HepG2 (cell line): Measurements from ENCODE around the gene KCNK2. TPM values are rescaled to one million over a fixed set of nuclear protein-coding genes. Genes with fewer than 3 reads are reported as not detected.

Source experiments
- ATAC-seq: fragments of 200-7000 bp; cut with Tn5 transposase; 3 replicates; pipeline ENCODE4 v1.9.1; 2020; ENCODE audit warnings: mild to moderate bottlenecking, moderate library complexity
- BruUV-seq: library from RNA; stranded (reverse); fragments of 400-500 nt; replicated peaks from 2 replicates; lab custom pipeline; 2021; lab: Mats Ljungman, UMichigan
- CTCF ChIA-PET: fragments of 300-600 bp; formaldehyde crosslinking; extraction: SDS; loops from one replicate; lab custom pipeline; 2021; ENCODE audit warnings: low total read pairs, inconsistent platforms, low intra/inter-chr PET ratio; lab: Yijun Ruan, JAX
- POLR2A ChIA-PET: fragments of 350-600 bp; sonication (Branson Sonifier 250); formaldehyde crosslinking; loops from one replicate; lab custom pipeline; 2020; ENCODE audit warnings: antibody characterized with exemption, inconsistent platforms; lab: Yijun Ruan, JAX
- DNase-seq: peaks from one replicate; pipeline ENCODE4 v3.0.0-alpha.2; 2015; ENCODE audit warnings: low spot score
- FAIRE-seq: peaks from 3 replicates; lab custom pipeline; 2011; peaks lifted over from hg19 to GRCh38; lab: Jason Lieb, UNC
- H2AFZ ChIP-seq: one replicate; pipeline ENCODE4 v1.6.1; 2011; ENCODE audit warnings: low read length, inconsistent platforms
- H3K27ac ChIP-seq: fragments of 300-600 bp; 3 replicates; pipeline ENCODE4 v1.8.0; 2011; ENCODE audit warnings: mixed run types, mild to moderate bottlenecking, mixed read lengths, low read length, inconsistent platforms; ENCODE audit not compliant: insufficient read depth; ENCODE audit errors: extremely low read length
- H3K27me3 ChIP-seq, 2 experiments: fragments of 200-600 bp in 1 of 2; 2 replicates in 1 of 2; 3 replicates in 1 of 2; pipeline versions ENCODE4 v1.6.0 to v1.8.0; 2011; ENCODE audit warnings: low read length in 2 of 2, mild to moderate bottlenecking in 2 of 2, moderate library complexity in 2 of 2, inconsistent platforms in 1 of 2; ENCODE audit not compliant: insufficient read depth in 2 of 2, control insufficient read depth in 1 of 2
- H3K36me3 ChIP-seq, 2 experiments: fragments of 200-600 bp in 1 of 2; replicated peaks in 1 of 2; 2 replicates in 1 of 2; 3 replicates in 1 of 2; pipeline versions ENCODE4 v1.5.1 to v1.8.0; 2011; ENCODE audit warnings: low read length in 2 of 2, inconsistent platforms in 1 of 2; ENCODE audit not compliant: insufficient read depth in 2 of 2, control insufficient read depth in 1 of 2
- H3K4me1 ChIP-seq: 2 replicates; pipeline ENCODE4 v1.5.1; 2012; ENCODE audit warnings: low read length, inconsistent platforms; ENCODE audit not compliant: insufficient read depth
- H3K4me2 ChIP-seq: 2 replicates; pipeline ENCODE4 v1.6.0; 2011; ENCODE audit warnings: low read depth, low read length, inconsistent platforms
- H3K4me3 ChIP-seq, 3 experiments: fragments of 200-600 bp in 1 of 3; sonication (generic), shearing (Covaris generic) in 1 of 3; replicated peaks in 1 of 3; 2 replicates each; pipeline ENCODE4 v1.5.1; 2011 to 2016; ENCODE audit warnings: low read length in 3 of 3, inconsistent platforms in 2 of 3, low read depth in 2 of 3, mild to moderate bottlenecking in 2 of 3, control low read depth in 1 of 3, mixed read lengths in 1 of 3; ENCODE audit not compliant: insufficient read depth in 1 of 3
- H3K79me2 ChIP-seq: one replicate; pipeline ENCODE4 v1.6.1; 2011; ENCODE audit warnings: low read length, inconsistent platforms; ENCODE audit not compliant: insufficient read depth
- H3K9ac ChIP-seq: 2 replicates; pipeline ENCODE4 v1.6.0; 2011; ENCODE audit warnings: mild to moderate bottlenecking, low read depth, low read length, inconsistent platforms; ENCODE audit not compliant: insufficient read depth
- H3K9me3 ChIP-seq: 2 replicates; pipeline ENCODE4 v1.5.1; 2012; ENCODE audit warnings: mild to moderate bottlenecking, low read length
- H4K20me1 ChIP-seq: 2 replicates; pipeline ENCODE4 v1.6.0; 2011; ENCODE audit warnings: inconsistent platforms, mild to moderate bottlenecking, low read length, moderate library complexity; ENCODE audit not compliant: insufficient read depth
- ATF7 ChIP-seq, 2 experiments: fragments of 450-650 bp in 1 of 2; sonication (generic) in 1 of 2; formaldehyde crosslinking in 1 of 2; IDR thresholded peaks; 2 replicates each; pipeline versions ENCODE4 v1.4.0 to v1.6.1; 2016 to 2020; ENCODE audit warnings: antibody characterized with exemption in 1 of 2, mild to moderate bottlenecking in 1 of 2, missing genetic modification reagents in 1 of 2
- CREB1 ChIP-seq, 2 experiments: fragments of 450-650 bp in 1 of 2; IDR thresholded peaks; 2 replicates each; pipeline ENCODE4 v1.6.1; 2016 to 2017; ENCODE audit warnings: control low read depth in 1 of 2, mild to moderate bottlenecking in 1 of 2, missing compliant biosample characterization in 1 of 2, missing genetic modification characterization in 1 of 2
- GZF1 ChIP-seq: sonication (generic); formaldehyde crosslinking; IDR thresholded peaks from 2 replicates; pipeline ENCODE4 v1.5.1; 2020; ENCODE audit warnings: mild to moderate bottlenecking, missing genetic modification reagents
- MIXL1 ChIP-seq: IDR thresholded peaks from 2 replicates; pipeline ENCODE4 v1.6.1; 2016
- NFRKB ChIP-seq: fragments of 450-650 bp; IDR thresholded peaks from 2 replicates; pipeline ENCODE4 v1.6.1; 2017
- ZNF260 ChIP-seq: sonication (generic); formaldehyde crosslinking; IDR thresholded peaks from 2 replicates; pipeline ENCODE4 v1.4.0; 2020; ENCODE audit warnings: missing genetic modification reagents, low read depth, mild to moderate bottlenecking, borderline replicate concordance
- ZNF569 ChIP-seq: sonication (generic); formaldehyde crosslinking; IDR thresholded peaks from 2 replicates; pipeline ENCODE4 v1.5.0; 2020; ENCODE audit warnings: mild to moderate bottlenecking, missing genetic modification reagents, moderate library complexity, borderline replicate concordance
- ZNF605 ChIP-seq: sonication (generic); formaldehyde crosslinking; IDR thresholded peaks from 2 replicates; pipeline ENCODE4 v1.8.0; 2022; ENCODE audit warnings: mild to moderate bottlenecking, missing genetic modification reagents
- WGBS: methylation state at CpG from one replicate; pipeline ENCODE4 v1.1.6; 2017; ENCODE audit warnings: low lambda C conversion rate; 5-methylcytosine and 5-hydroxymethylcytosine counted together
- in situ Hi-C: cut with HindIII; loops from 2 replicates; pipeline ENCODE4 v1.10.0; 2017; ENCODE audit warnings: low pct_unique_long_range_greater_than_20kb; ENCODE audit not compliant: extremely low pct_ligation_motif_present
- intact Hi-C: fragments of 100-400 bp; cut with micrococcal nuclease; formaldehyde crosslinking; loops from one replicate; pipeline ENCODE4 v1.10.0; 2022; ENCODE audit not compliant: unreplicated experiment
- polyA plus RNA-seq, 8 experiments: library from polyadenylated mRNA; depleted of rRNA in 3 of 8; stranded (reverse) in 7 of 8; unstranded in 1 of 8; fragments of >200 nt; fragmentation: Illumina TruSeq in 4 of 8; extraction: Trizol in 4 of 8; gene quantifications; 2 replicates each; pipeline versions ENCODE4 v1.2.1 to v1.2.3, GENCODE V29; 2011 to 2016; ENCODE audit warnings: low read depth in 4 of 8, missing spikeins in 1 of 8, mixed read lengths in 1 of 8; ENCODE audit not compliant: insufficient read depth in 1 of 8
- total RNA-seq, 5 experiments: library from RNA; depleted of rRNA; stranded (reverse); fragments of >200 nt; fragmentation: Illumina TruSeq; extraction: Trizol; gene quantifications; 2 replicates each; pipeline ENCODE4 v1.2.3, GENCODE V29; 2016; ENCODE audit warnings: low read depth in 1 of 5
- TF ChIP-seq, protein P1 (sequence below): sonication (generic); formaldehyde crosslinking; IDR thresholded peaks from 2 replicates; pipeline ENCODE4 v1.4.0; 2020; ENCODE audit warnings: mild to moderate bottlenecking, missing genetic modification reagents
- TF ChIP-seq, protein P2 (sequence below): sonication (generic); formaldehyde crosslinking; IDR thresholded peaks from 2 replicates; pipeline ENCODE4 v1.4.0; 2020; ENCODE audit warnings: missing genetic modification reagents
- TF ChIP-seq, protein P3 (sequence below): sonication (generic); formaldehyde crosslinking; IDR thresholded peaks from 2 replicates; pipeline ENCODE4 v1.5.0; 2020; ENCODE audit warnings: missing genetic modification reagents
- TF ChIP-seq, protein P4 (sequence below): sonication (generic); formaldehyde crosslinking; IDR thresholded peaks from 2 replicates; pipeline ENCODE4 v1.4.0; 2020; ENCODE audit warnings: mild to moderate bottlenecking, low read depth, missing genetic modification reagents
- TF ChIP-seq, protein P5 (sequence below): sonication (generic); formaldehyde crosslinking; conservative IDR thresholded peaks from 2 replicates; pipeline ENCODE4 v1.8.0; 2022; ENCODE audit warnings: mild to moderate bottlenecking, moderate library complexity, missing genetic modification reagents

The KCNK2 gene
- total and polyA plus RNA-seq, 2 of the 13 experiments (the other 11 are each of a cell fraction or from before 2014, with no cell fraction given): not detected

DNA sequence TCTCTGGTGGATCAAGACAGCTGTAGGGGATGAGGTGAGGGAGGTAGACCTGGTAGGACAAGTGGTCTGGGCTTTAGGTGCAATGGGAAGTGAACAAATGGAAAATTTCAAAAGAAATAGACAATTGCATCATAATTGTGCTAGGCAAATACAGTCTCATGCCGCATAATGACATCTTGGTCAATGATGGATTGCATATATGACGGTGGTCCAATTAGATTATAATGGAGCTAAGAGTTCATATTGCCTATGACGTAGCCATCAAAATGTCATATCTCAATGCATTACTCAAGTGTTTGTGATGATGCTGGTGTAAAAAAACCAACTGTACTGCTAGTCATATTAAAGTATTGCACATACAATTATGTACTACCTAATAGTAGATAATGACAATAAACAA, 19.0 kb downstream of the KCNK2 start:
- intact Hi-C loops: no loop called here
- no peak overlapping the region for H3K4me2 ChIP-seq
- POLR2A ChIA-PET: no interaction called here
- no peaks in the 10 kb centered on the region for H3K36me3 ChIP-seq
- no peaks in the 10 kb centered on the region for H3K27me3 ChIP-seq
- BruUV-seq: no TSS peak
- no peaks in the 10 kb centered on the region for H3K4me1 ChIP-seq
- no peaks in the 10 kb centered on the region for H4K20me1 ChIP-seq
- no peak overlapping the region for H3K27ac ChIP-seq
- DNase-seq: no peak
- CTCF ChIA-PET: no interaction called here
- WGBS: 8% methylated on average over 3 of the region's 3 CpGs
- ATAC-seq: no peak
- H3K9ac ChIP-seq: no peak overlapping the region
- H2AFZ ChIP-seq: no peak overlapping the region
- in situ Hi-C loops: no loop called here
- H3K9me3 ChIP-seq: no peaks in the 10 kb centered on the region
- TF ChIP-seq, protein P1, sequence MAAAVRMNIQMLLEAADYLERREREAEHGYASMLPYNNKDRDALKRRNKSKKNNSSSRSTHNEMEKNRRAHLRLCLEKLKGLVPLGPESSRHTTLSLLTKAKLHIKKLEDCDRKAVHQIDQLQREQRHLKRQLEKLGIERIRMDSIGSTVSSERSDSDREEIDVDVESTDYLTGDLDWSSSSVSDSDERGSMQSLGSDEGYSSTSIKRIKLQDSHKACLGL (CRISPR knock-in tag): no peak
- TF ChIP-seq CREB1 (IDR thresholded peaks at IDR 0.05) (peak; percentile 73), CREB1 (CRISPR knock-in tag; IDR thresholded peaks at IDR 0.05) (no peak), ZNF569 (CRISPR knock-in tag) (no peak), NFRKB (no peak), ATF7 (IDR thresholded peaks at IDR 0.05) (peak; percentile 33; the same call in 1 of the 2 replicates), ATF7 (CRISPR knock-in tag; IDR thresholded peaks at IDR 0.05) (no peak)
- H3K79me2 ChIP-seq: no peaks in the 10 kb centered on the region
- FAIRE-seq: no peak
- H3K4me3 ChIP-seq: no peak overlapping the region

DNA sequence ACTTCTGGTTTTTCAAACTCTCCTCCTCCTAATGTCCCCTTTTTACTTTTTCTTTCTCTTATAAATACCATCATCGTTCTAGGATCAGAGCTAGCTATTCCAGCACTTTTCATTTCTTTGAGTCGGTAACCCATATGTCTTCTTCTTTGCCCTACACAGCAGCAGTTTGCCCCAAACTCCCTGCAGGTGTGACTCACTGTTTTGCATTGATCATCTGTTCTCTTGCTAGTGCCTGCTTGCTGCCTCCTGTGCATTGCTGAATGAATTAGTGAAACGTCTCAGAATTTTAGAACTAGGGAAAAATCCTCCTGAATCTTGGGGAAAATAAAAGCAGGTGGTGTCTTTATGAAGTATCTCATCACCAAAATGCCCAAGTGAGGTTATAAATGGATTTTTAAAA, 21.7 kb downstream of the KCNK2 start:
- Histone ChIP-seq H3K9ac (no peak overlapping the region), H3K9me3 (no peaks in the 10 kb centered on the region), H3K27me3 (no peaks in the 10 kb centered on the region), H3K36me3 (no peaks in the 10 kb centered on the region), H3K79me2 (no peaks in the 10 kb centered on the region), H3K4me1 (no peaks in the 10 kb centered on the region), H4K20me1 (no peaks in the 10 kb centered on the region), H3K4me2 (no peak overlapping the region), H3K27ac (no peak overlapping the region), H2AFZ (no peak overlapping the region), H3K4me3 (no peak overlapping the region)
- ATAC-seq: no peak
- DNase-seq: no peak
- intact Hi-C loops (no loop called here), in situ Hi-C loops (no loop called here)
- no peak for FAIRE-seq
- ChIA-PET POLR2A (no interaction called here), CTCF (no interaction called here)
- WGBS: 0% methylated on average over 3 of the region's 3 CpGs
- no TSS peak for BruUV-seq
- TF ChIP-seq, protein P2, sequence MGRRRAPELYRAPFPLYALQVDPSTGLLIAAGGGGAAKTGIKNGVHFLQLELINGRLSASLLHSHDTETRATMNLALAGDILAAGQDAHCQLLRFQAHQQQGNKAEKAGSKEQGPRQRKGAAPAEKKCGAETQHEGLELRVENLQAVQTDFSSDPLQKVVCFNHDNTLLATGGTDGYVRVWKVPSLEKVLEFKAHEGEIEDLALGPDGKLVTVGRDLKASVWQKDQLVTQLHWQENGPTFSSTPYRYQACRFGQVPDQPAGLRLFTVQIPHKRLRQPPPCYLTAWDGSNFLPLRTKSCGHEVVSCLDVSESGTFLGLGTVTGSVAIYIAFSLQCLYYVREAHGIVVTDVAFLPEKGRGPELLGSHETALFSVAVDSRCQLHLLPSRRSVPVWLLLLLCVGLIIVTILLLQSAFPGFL (CRISPR knock-in tag): no peak
- TF ChIP-seq, protein P3, sequence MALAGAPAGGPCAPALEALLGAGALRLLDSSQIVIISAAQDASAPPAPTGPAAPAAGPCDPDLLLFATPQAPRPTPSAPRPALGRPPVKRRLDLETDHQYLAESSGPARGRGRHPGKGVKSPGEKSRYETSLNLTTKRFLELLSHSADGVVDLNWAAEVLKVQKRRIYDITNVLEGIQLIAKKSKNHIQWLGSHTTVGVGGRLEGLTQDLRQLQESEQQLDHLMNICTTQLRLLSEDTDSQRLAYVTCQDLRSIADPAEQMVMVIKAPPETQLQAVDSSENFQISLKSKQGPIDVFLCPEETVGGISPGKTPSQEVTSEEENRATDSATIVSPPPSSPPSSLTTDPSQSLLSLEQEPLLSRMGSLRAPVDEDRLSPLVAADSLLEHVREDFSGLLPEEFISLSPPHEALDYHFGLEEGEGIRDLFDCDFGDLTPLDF (CRISPR knock-in tag): no peak
- TF ChIP-seq ZNF260 (CRISPR knock-in tag) (no peak), MIXL1 (no peak), GZF1 (CRISPR knock-in tag) (no peak), ZNF605 (CRISPR knock-in tag) (no peak)
- TF ChIP-seq, protein P4, sequence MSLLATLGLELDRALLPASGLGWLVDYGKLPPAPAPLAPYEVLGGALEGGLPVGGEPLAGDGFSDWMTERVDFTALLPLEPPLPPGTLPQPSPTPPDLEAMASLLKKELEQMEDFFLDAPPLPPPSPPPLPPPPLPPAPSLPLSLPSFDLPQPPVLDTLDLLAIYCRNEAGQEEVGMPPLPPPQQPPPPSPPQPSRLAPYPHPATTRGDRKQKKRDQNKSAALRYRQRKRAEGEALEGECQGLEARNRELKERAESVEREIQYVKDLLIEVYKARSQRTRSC (CRISPR knock-in tag): no peak
- TF ChIP-seq, protein P5, sequence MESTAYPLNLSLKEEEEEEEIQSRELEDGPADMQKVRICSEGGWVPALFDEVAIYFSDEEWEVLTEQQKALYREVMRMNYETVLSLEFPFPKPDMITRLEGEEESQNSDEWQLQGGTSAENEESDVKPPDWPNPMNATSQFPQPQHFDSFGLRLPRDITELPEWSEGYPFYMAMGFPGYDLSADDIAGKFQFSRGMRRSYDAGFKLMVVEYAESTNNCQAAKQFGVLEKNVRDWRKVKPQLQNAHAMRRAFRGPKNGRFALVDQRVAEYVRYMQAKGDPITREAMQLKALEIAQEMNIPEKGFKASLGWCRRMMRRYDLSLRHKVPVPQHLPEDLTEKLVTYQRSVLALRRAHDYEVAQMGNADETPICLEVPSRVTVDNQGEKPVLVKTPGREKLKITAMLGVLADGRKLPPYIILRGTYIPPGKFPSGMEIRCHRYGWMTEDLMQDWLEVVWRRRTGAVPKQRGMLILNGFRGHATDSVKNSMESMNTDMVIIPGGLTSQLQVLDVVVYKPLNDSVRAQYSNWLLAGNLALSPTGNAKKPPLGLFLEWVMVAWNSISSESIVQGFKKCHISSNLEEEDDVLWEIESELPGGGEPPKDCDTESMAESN: no peak
